ENCODE results near the gene PCGF1.

Gene PCGF1

DNA sequence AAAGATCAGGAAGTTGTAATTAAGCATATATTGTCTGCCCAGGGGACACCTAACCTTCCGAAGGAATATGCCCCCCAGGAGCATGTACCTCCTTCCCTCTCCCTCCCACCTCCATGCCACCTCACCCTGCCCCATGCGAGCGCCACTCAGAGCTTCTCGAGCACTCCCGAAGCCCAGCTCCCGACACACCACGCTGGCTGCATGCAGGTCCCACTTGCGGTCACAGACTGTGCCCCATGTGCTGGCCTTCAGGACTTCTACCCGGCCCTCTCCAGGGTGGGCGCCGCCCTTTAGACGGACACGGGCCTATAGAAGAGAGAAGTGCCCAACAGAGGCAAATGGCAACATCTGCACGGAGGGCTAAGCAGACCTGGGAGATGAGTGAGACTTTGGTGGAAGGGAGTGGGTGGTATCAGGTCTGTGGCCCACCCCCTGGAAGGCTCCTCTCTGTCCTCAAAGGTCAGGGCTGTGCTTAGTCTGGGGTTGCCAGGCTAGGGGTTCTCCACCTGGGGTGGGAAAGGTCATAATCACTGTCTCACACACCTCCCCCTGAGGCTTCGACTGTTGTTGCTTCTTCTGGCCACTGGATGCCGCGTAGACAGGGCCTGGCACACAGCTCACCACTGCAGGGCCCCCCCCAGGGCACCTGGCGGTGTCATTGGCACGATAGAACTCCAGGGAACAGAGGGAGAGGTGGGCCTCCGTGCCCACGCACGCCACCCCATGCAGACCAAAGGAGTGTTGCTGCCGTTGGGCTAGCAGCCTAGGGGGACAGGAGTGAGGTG is 28.9 kb upstream of the PCGF1 start:
- no peak for DNase-seq

DNA sequence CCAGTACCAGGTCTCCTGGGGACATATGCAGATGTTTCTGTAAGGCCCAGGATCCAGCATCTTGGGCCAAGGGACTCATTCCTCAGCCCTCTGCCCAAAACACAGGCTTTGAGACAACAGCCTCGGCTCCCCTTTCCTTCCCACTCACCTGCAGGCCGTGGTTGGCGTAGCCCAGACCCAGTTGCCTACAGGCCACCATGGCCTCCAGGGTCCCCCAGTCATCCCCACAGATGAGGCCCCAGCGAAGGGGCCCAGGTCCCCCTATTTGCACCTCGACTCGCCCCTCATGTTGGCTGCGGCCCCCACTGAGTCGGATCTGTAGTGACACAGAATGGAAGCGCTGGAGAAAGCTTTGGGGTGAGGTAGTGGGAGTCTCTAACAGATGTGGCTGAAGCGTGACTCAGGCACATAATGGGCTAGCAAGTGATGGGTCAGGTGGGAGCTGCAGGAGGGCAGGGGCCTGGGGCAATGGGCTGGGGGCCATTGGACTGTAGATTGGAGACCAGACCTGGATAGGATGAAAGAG is 28.0 kb upstream of the PCGF1 start:
- DNase-seq, result no peak

DNA sequence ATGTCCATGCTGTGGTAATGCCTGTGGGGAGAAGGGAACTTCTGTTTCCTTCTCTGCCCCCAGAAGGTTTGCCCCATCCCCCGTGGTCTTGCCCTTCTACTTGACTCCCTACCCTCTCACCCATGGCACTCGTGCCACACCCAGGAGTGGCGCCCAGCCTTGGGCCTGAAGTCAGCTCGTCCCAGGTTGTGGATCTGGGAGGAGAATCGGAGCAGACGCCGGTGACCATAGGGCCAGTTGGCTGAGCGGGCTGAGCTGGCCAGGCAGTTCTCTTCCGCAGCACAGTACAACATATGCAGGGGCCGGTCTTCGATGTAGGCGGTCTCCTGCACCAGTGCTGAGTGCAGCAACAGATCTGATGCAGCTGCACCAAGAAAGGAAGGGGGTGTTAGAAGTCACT is 26.9 kb upstream of the PCGF1 start:
- no peak for DNase-seq

DNA sequence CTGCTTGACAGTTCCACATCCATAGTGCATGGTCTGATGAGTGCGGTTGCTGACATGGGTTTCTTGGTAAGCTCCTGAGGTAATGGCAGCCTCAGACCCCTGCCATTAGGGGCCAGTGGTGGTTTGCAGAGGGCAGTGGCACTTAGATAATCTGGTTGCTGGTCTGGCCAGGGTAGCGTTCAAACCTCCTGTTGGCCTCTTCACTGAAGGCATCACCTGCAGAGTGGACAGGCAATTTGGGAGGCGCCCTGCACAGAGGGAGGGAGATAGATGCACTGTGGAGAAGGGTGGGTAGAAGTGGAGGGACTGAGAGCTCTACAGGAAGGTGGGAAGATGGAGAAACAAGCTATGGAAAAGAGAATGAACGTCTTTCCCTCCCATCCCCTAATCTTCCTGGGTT is 26.0 kb upstream of the PCGF1 start:
- no peak for DNase-seq

DNA sequence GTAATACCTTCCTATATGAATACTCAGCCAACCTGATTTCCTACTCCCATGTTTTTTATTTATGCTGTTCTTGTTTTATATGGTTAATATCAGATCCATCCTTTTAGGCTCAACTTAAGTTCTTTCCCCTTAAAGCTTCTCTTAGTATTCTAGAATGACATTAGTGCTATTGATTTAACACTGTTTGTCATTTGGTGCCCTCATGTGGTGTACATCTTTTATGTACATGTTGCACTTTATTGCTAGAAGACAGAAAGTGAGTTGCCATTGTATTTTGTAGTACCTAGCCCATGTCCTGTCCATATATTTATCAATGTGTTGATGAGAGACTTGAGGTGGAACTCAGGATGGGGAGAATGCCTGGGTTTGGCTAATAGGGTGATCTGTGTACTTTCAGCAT is 24.7 kb upstream of the PCGF1 start:
- DNase-seq, result peak; percentile 68

DNA sequence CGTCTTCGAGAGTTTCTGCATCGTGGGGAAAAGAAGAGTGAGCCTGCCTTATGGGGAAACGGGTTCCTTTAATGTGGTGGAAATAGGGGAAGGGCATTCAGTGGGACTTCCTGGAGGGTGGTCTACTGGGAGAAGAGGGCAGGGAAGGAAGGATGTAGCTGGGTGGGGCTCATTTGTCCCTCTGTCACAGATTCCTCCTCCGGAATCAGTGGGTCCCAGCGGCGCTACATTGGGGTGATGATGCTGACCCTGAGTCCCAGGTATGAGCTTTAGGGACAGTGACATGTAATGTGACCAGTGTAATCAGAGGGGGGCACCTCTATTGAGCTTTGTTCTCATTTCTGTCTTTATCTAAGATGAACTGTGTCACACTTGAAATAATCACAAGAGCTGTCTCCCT is 24.2 kb upstream of the PCGF1 start:
- no peak for DNase-seq

DNA sequence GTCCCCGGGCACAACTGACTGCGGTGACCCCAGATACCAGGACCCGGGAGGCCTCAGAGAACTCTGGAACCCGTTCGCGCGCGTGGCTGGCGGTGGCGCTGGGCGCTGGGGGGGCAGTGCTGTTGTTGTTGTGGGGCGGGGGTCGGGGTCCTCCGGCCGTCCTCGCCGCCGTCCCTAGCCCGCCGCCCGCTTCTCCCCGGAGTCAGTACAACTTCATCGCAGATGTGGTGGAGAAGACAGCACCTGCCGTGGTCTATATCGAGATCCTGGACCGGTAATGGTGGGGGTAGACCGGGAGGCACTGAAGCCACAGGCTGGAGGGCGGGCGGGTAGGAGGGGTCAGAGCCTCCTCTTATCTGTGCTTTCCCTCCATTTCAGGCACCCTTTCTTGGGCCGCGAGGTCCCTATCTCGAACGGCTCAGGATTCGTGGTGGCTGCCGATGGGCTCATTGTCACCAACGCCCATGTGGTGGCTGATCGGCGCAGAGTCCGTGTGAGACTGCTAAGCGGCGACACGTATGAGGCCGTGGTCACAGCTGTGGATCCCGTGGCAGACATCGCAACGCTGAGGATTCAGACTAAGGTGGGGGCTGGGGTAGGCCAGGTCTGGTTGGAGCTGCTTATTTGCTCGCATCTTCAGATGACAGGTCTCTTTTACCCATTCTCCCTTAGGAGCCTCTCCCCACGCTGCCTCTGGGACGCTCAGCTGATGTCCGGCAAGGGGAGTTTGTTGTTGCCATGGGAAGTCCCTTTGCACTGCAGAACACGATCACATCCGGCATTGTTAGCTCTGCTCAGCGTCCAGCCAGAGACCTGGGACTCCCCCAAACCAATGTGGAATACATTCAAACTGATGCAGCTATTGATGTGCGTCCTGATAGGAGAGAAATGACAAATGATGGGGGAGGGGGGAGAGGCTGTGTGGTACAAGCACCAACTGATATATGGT is 23.0 kb upstream of the PCGF1 start:
- peak; percentile 33 for DNase-seq

DNA sequence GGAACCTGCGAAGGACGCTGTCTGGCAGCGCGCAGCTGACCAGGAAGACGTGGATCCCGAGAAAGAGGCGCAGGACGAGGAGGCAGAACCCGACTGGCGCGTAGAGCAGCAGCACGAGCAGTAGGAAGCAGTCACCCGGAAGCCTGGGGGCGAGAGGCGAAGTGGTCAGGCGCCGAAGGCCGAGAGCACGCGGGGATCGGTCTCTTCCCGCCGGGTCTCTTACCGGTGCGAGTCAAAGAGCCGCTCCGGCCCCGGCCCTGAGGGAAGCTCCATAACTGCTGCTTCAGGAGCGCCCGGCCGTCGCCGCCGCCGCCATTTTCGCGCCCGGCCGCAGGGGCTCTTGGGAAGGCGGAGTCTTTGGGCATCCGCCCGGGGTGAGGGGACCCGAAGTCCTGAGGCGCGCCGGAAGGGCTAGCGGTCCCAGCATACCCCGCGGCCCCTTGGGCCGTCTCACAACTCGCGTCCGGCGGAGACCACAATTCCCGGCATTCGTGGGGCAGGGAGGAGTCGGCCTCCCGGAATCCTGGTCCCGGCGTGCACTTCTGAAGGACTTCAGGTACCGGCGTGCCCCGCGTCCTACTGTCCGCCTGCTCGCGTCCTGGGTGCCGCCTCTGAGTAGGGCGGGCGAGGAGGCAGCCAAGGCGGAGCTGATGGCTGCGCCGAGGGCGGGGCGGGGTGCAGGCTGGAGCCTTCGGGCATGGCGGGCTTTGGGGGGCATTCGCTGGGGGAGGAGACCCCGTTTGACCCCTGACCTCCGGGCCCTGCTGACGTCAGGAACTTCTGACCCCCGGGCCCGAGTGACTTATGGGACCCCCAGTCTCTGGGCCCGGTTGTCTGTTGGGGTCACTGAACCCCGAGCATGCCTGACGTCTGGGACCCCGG is 22.1 kb upstream of the PCGF1 start, which contains the start of the genes AUP1 and HTRA2:
Gene AUP1 (minus strand): TSS at position 350 of the 882 bp plus-strand sequence. CDS start 77 bp downstream, at position 273.
Gene HTRA2 (plus strand): TSS at position 577 of the 882 bp plus-strand sequence. CDS start 74 bp downstream, at position 651.
- peak; percentile 97 for DNase-seq

DNA sequence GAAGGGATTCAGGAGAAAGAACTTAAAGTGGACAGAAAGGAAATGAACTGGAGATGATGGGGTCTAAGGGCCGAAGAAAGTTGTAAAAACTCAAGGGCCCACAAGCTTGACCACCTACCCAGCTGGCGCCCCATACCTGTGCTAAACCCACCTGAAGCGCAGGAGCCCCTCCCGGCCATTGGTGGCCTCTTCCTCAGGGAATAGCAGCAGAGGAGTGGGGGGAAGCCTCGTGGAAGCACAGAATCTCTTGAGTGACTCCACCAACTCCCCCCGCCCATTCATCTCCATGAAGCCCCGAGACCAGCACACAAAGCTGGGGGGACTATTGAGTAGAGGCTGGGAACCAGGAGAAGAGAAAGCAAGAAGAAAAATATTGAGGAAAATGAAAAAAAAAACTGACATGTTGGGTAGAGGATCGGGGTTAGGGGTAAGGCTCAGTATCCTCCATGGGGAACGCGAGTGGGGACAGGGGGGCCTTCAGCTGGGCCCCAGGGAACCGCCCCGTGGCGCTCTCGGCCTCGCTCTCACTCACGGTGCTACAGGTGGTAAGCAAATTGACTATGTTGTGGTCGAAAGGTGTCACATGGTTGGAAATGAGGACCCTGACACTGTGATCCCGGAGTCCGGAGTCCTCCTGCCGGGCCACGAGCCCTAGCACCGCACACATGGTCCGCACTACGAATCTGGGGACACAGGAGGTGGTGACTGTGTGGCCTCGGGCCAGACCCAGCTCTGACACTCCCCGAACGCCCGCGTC is 21.3 kb upstream of the PCGF1 start:
- DNase-seq, result no peak

DNA sequence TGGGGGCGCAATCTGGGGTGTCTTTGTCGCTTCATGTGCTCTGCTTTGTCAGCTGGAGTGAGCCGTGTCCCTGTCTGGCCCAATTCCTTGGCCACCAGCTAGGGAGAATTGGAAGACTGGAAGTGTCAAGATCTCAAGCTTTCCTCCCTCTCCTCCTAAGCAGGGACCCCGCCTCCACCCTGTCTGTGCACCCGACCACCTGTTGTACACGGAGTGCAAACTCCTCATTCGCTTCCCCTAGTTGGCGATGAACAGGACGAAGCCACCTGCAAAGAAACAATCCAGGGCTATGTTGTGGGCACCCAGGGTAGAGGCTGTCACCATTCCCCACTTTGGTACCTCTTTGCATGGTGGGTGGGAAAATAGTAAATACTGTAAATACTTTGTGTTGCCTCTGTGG is 20.2 kb upstream of the PCGF1 start:
- no peak for DNase-seq

DNA sequence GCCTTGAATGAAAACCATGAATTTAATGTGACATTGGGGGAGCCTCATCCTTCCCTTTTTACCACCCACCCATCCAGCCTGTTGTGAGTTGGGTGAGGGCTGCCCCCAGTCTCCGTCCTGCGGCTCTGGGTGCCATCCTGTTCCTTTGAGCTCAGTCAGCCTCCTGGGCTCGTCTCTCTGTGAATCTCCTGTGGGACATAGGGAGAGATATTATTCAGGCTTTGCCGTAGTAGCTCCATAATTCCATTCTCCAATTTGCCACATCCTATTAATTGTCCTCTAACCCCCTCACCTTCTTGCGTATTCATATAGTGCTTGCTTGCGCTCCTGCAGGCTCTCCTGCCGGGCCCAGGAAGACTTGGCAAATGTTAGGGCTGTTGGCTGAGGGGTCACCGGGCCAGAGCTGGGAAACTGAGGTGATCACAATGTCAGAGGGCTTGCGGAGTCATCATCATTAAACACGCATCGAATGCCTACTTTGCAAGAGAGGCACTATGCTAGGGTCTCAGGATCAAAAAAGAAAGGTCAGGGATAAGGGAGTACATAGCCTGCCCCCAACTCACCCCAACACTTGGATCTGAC is 19.2 kb upstream of the PCGF1 start:
- DNase-seq, result no peak

DNA sequence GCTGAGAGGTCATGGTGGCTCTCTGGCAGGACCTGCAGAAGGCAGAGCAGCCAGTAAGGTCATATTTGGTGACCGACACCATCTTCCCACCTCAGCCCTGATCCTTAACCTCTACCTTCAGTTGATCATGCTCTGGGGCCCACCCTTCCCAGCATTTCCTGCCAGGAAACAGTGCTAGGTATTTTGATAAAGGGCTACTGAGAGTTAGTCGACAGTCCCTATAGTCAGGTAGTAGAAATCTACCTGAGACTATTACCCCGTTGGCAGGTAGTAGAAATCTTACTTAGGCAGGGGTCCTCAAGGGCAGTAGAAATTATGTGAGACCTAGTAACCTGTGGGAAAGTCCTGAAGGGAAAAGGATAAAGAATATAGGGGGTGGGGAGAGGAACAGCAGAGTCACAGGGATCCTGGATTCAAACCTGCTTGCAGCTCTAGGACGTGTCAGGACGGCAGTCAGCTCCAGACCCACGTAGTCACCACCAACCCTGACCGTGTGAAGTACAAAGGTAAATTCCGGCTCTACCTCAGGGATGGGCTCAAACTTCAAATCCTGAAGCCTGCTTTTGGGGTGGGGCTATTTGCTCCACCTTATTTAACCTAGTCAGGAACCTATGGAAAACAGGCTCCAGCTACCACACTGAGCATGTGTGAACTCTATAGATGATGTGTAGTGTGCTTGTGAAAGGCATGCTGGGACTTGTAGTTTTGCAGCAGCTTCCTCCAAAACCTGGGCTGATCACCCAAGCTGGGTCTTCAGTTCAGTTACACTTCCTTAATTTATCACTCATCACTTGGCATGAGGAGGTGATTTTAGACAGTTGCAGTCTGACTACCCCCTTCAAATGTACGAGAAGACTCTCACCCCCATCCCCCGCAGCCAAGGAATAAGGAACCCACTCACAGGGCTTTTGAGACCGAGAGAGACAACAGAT is 18.5 kb upstream of the PCGF1 start, which contains the start of gene DQX1:
Gene DQX1 (minus strand): TSS at position 515 of the 932 bp plus-strand sequence. CDS start 502 bp downstream, at position 13.
- DNase-seq, result peak; percentile 98

DNA sequence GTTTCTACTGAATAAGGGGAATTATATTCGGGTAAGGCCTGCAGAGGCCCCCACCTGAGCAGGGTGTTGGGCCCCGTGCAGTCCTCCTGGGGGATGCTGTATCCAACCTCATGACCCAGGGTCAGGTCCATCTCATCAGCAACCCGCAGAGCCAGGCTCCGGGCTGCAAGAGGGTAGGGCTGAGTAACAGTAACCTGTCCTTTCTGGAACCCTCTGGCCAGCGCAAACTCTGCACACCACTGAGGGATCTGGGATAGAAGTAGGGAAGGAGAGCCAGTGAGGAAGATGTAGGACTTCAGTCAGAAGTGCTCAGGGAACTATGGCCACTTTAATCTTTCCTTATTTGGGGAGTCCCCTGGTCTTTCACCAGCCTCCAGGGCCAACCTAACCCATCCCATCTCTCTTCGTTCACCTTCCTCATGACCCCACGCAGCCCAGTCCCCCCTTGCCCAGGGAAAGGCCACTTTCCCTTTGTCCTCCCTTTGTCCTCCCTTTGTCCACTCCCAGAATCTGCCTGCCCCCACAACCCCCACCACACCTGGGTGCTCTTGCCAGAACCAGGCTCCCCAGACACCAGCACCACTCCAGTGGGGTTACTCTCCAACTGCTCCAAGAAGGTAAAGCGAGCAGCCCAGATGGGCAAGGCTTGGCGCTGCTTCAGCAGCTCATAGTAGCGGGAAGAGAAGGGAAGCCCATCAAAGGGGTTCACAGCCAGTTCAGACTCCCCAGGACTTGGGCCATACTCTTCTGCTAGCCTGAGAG is 17.6 kb upstream of the PCGF1 start:
- no peak for DNase-seq

DNA sequence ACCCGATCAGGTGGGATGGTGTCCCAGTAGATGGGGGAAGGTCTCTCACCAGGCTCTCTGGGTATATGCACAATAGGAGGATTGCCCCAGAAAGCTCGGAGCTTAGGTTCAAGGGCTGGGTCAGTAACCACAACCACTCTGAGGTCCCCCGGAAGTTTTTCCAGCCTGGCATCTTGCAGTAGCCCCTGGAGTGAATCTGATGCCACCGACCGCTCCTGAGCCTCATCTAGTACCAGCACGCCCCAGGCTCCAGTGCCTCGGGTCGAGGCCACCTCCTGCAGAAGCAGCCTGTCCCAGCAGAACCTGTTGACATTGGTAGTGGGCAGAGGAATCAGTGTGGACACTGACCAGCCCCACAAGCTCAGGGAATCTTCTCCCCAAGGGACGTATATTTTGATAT is 16.5 kb upstream of the PCGF1 start:
- DNase-seq, result no peak

DNA sequence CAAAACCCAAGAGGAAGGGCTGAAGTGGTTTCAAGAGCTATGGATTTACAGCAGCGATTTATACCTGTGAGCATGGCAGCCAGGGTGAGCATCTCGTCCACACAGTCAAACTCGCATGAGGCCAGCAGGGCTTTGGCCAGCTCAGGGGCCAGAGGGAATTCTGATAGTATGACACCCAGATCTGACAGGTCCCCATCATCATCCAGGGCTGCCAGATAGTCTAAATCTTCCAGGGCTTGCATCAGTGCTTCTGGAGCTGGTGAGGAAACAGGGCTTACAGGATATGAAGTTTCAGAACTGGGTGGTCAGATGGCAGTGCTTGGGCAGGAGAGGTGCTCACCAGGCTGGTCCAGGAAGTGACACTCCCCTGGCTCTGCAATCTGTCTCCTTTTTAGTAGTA is 15.0 kb upstream of the PCGF1 start:
- DNase-seq, result no peak

DNA sequence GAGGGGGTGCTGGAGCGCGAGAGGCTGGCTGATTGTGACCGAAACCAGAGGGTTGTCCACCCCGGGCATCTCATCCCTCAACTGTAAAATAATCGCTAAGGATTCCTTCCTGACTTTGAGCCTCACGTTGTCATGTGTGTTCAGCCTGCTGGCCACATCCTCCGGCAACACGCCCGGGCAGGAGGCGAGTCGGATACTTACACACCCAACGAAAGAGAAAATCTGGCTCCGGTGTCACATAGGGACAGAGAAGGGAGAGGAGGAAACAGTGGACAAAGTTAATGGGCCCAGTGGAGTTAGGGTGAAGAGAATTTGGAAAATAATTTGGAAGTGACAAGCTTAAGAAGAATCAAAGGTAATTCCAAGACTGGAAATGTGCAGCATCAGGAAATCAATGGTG is 9.2 kb upstream of the PCGF1 start:
- no peak for DNase-seq

DNA sequence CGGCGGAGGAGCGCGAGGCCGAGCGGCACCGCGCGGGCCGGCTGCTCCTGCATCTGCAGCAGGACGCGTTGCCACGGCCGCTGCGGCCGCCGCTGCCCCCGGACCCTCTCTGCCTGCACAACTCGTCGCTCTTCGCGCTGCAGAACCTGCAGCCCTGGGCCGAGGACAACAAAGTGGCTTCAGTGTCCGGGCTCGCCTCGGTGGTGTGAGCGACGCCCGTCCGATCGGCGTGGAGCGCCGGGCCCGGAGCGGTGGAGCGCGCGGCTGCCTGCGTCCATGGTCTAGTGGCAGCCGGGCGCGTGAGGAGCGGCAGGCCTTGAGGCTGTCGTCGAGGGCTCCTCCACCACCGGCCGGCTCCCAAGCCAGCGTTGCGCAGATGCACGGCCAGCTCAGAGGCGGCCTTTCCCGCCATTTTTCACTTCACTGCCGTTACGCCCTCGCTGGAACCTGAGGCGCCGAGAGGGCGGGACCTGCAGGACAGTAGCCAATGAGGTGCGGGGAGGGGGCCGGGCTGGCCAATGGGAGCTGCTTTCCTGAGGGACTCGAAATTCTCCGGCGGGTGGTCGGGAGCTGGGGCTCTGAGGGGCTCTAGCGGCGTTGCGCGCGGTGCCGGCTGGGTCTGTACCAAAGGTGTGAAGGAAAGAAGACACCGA is 8.6 kb upstream of the PCGF1 start:
- no peak for DNase-seq

DNA sequence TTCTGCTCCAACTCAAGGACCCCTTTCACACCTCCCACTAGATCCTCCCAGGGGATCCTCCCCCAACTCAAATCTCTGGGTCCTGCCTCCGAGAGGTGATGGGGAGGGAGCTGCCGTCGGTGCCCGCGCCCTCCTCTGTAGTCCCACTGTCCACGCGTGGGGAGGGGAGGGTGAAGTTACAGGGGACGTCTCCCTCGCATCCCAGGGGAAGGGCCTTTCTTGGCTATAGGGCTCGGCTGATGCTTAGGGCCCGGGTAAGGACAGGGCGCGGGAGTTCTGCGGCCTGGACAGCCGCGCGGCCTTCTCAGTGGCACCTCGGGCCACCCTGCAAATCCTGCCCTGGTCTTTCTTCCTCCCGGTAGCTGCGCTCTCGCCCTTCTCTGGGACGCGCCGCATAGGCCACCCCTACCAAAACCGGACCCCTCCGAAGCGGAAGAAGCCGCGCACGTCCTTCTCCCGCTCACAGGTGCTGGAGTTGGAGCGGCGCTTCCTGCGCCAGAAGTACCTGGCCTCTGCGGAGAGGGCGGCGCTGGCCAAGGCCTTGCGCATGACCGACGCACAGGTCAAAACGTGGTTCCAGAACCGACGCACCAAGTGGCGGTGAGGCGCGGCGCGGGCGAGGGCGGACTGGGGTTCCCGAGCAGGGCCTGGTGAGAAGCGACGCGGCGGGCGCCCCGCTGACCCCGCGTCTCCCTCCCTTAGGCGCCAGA is 7.9 kb upstream of the PCGF1 start:
- no peak for DNase-seq

Data from MV-4-11 (cell line).